H1 (cell line): ENCODE results near the gene ROGDI. TPM values are rescaled to one million over a fixed set of nuclear protein-coding genes. Genes with fewer than 3 reads are reported as not detected.

Source experiments
- CTCF ChIA-PET: fragments of 300-600 bp; sonication (Branson Sonifier 250); formaldehyde crosslinking; loops from one replicate; lab custom pipeline; 2021; ENCODE audit not compliant: partially characterized antibody; lab: Charles Lee
- POLR2A ChIA-PET: fragments of 300-600 bp; sonication (Branson Sonifier 250); formaldehyde crosslinking; loops from one replicate; lab custom pipeline; 2021; ENCODE audit warnings: inconsistent platforms; ENCODE audit not compliant: partially characterized antibody; lab: Charles Lee
- DNase-seq, 2 experiments: peaks; one replicate each; pipeline versions ENCODE4 v3.0.0 to v3.0.0-alpha.2; 2010 to 2022; ENCODE audit warnings: low spot score in 2 of 2, low read depth in 1 of 2, mixed read lengths in 1 of 2
- FAIRE-seq: peaks from 2 replicates; lab custom pipeline; 2011; peaks lifted over from hg19 to GRCh38; lab: Jason Lieb, UNC
- H2AFZ ChIP-seq: 2 replicates; pipeline ENCODE4 v1.8.1; 2012; ENCODE audit warnings: low read length, inconsistent platforms
- H2AK5ac ChIP-seq: 2 replicates; pipeline ENCODE4 v1.6.1; 2013; ENCODE audit warnings: low read depth, low read length
- H2BK120ac ChIP-seq: replicated peaks from 2 replicates; pipeline ENCODE3; 2013; ENCODE audit warnings: low read depth, low read length, inconsistent platforms
- H2BK12ac ChIP-seq: 2 replicates; pipeline ENCODE4 v1.6.1; 2013; ENCODE audit warnings: low read depth, low read length
- H2BK15ac ChIP-seq: 2 replicates; pipeline ENCODE4 v1.6.1; 2013; ENCODE audit warnings: low read length
- H2BK20ac ChIP-seq: 2 replicates; pipeline ENCODE4 v1.6.1; 2013; ENCODE audit warnings: low read length
- H2BK5ac ChIP-seq: 2 replicates; pipeline ENCODE4 v1.6.1; 2013; ENCODE audit warnings: low read depth, low read length
- H3K14ac ChIP-seq: 2 replicates; pipeline ENCODE4 v1.6.1; 2013; ENCODE audit warnings: inconsistent platforms; ENCODE audit not compliant: insufficient read length
- H3K18ac ChIP-seq: 2 replicates; pipeline ENCODE4 v1.6.1; 2013; ENCODE audit warnings: low read length; ENCODE audit errors: extremely low read depth
- H3K23ac ChIP-seq: 2 replicates; pipeline ENCODE4 v1.6.1; 2013; ENCODE audit warnings: inconsistent platforms; ENCODE audit not compliant: insufficient read length
- H3K23me2 ChIP-seq: 2 replicates; pipeline ENCODE4 v1.6.1; 2013; ENCODE audit warnings: low read depth, low read length
- H3K27ac ChIP-seq: 2 replicates; pipeline ENCODE4 v1.6.1; 2011; ENCODE audit warnings: low read depth, low read length, inconsistent platforms
- H3K27me3 ChIP-seq, 4 experiments: replicated peaks in 1 of 4; 1 replicate in 1 of 4; 2 replicates in 3 of 4; pipeline versions ENCODE4 v1.6.1 to v1.8.1; 2011 to 2013; ENCODE audit warnings: low read length in 3 of 4, mild to moderate bottlenecking in 3 of 4, inconsistent platforms in 2 of 4, mixed read lengths in 2 of 4, moderate library complexity in 1 of 4; ENCODE audit not compliant: control insufficient read depth in 3 of 4, insufficient read depth in 3 of 4; ENCODE audit errors: extremely low read depth in 1 of 4
- H3K36me3 ChIP-seq, 4 experiments: 2 replicates each; pipeline versions ENCODE4 v1.6.1 to v1.8.1; 2011 to 2013; ENCODE audit warnings: mild to moderate bottlenecking in 4 of 4, low read length in 3 of 4, moderate library complexity in 2 of 4, control low read depth in 1 of 4, inconsistent platforms in 1 of 4; ENCODE audit not compliant: insufficient read depth in 4 of 4, control insufficient read depth in 2 of 4
- H3K4ac ChIP-seq: replicated peaks from 2 replicates; pipeline ENCODE3; 2013; ENCODE audit warnings: low read length, low read depth, mixed read lengths, inconsistent platforms; ENCODE audit not compliant: insufficient read length
- H3K4me1 ChIP-seq, 4 experiments: replicated peaks in 1 of 4; 1 replicate in 1 of 4; 2 replicates in 3 of 4; pipeline versions ENCODE4 v1.6.1 to v1.8.1; 2011 to 2013; ENCODE audit warnings: low read length in 3 of 4, inconsistent platforms in 2 of 4, mixed read lengths in 1 of 4; ENCODE audit not compliant: insufficient read depth in 4 of 4, control insufficient read depth in 3 of 4
- H3K4me2 ChIP-seq, 2 experiments: 2 replicates each; pipeline versions ENCODE4 v1.6.1 to v1.8.1; 2011 to 2013; ENCODE audit warnings: low read depth in 2 of 2, low read length in 2 of 2, control low read depth in 1 of 2, inconsistent platforms in 1 of 2, mild to moderate bottlenecking in 1 of 2; ENCODE audit not compliant: insufficient read depth in 1 of 2
- H3K4me3 ChIP-seq, 4 experiments: fragments of 200-600, 300-600 bp in 1 of 4; sonication (generic), shearing (Covaris generic), sonication (Bioruptor Twin) in 1 of 4; 2 replicates each; pipeline versions ENCODE4 v1.5.1 to v1.8.1; 2011 to 2016; ENCODE audit warnings: low read length in 4 of 4, low read depth in 3 of 4, control low read depth in 2 of 4, inconsistent platforms in 2 of 4, mild to moderate bottlenecking in 2 of 4, mixed read lengths in 1 of 4, moderate library complexity in 1 of 4; ENCODE audit not compliant: insufficient read depth in 2 of 4; ENCODE audit errors: extremely low read depth in 1 of 4
- H3K56ac ChIP-seq: replicated peaks from 2 replicates; pipeline ENCODE3; 2013; ENCODE audit warnings: low read depth, mild to moderate bottlenecking, mixed read lengths, low read length, inconsistent platforms; ENCODE audit not compliant: insufficient read length
- H3K79me1 ChIP-seq: 2 replicates; pipeline ENCODE4 v1.6.1; 2013; ENCODE audit warnings: low read depth, low read length, control low read depth
- H3K79me2 ChIP-seq, 2 experiments: 2 replicates each; pipeline versions ENCODE4 v1.6.1 to v1.8.1; 2012 to 2013; ENCODE audit warnings: low read length in 2 of 2, mild to moderate bottlenecking in 2 of 2, inconsistent platforms in 1 of 2; ENCODE audit not compliant: insufficient read depth in 2 of 2, control insufficient read depth in 1 of 2
- H3K9ac ChIP-seq, 4 experiments: replicated peaks in 1 of 4; 1 replicate in 1 of 4; 2 replicates in 3 of 4; pipeline versions ENCODE4 v1.6.1 to v1.8.1; 2011 to 2013; ENCODE audit warnings: low read depth in 3 of 4, low read length in 3 of 4, control low read depth in 2 of 4, mild to moderate bottlenecking in 2 of 4, moderate library complexity in 2 of 4, inconsistent platforms in 1 of 4; ENCODE audit errors: extremely low read depth in 1 of 4
- H3K9me3 ChIP-seq, 2 experiments: 2 replicates each; pipeline versions ENCODE4 v1.6.1 to v1.8.1; 2012 to 2013; ENCODE audit warnings: mild to moderate bottlenecking in 2 of 2, moderate library complexity in 2 of 2, control low read depth in 1 of 2, inconsistent platforms in 1 of 2, low read depth in 1 of 2, low read length in 1 of 2, mixed read lengths in 1 of 2; ENCODE audit not compliant: insufficient read depth in 2 of 2
- H4K20me1 ChIP-seq, 2 experiments: replicated peaks in 1 of 2; 2 replicates each; pipeline versions ENCODE3 to v1.8.1; 2011 to 2013; ENCODE audit warnings: inconsistent platforms in 2 of 2, low read length in 2 of 2, mild to moderate bottlenecking in 1 of 2; ENCODE audit not compliant: insufficient read depth in 2 of 2, control insufficient read depth in 1 of 2
- H4K5ac ChIP-seq: 2 replicates; pipeline ENCODE4 v1.6.1; 2013; ENCODE audit warnings: low read length, low read depth, mixed read lengths, inconsistent platforms; ENCODE audit not compliant: insufficient read length
- H4K8ac ChIP-seq: 2 replicates; pipeline ENCODE4 v1.8.0; 2013; ENCODE audit warnings: mild to moderate bottlenecking, moderate library complexity, low read length, inconsistent platforms; ENCODE audit not compliant: insufficient read depth; ENCODE audit errors: extremely low read depth
- H4K91ac ChIP-seq: replicated peaks from 2 replicates; pipeline ENCODE3; 2013; ENCODE audit warnings: low read length, mixed read lengths, inconsistent platforms; ENCODE audit not compliant: insufficient read length
- BCL11A ChIP-seq, 2 experiments: IDR thresholded peaks; one replicate each; pipeline ENCODE4 v1.6.1; 2011; ENCODE audit warnings: low read depth in 2 of 2, low read length in 2 of 2, mild to moderate bottlenecking in 2 of 2
- CHD2 ChIP-seq: IDR thresholded peaks from 2 replicates; pipeline ENCODE4 v1.6.1; 2012; ENCODE audit warnings: low read length, improper control_type of control experiment
- MAX ChIP-seq: IDR thresholded peaks from 2 replicates; pipeline ENCODE4 v1.6.1; 2012; ENCODE audit warnings: inconsistent platforms
- POLR2AphosphoS5 ChIP-seq: IDR thresholded peaks from 2 replicates; pipeline ENCODE4 v1.6.1; 2011; ENCODE audit warnings: low read depth, low read length
- RNF2 ChIP-seq: fragments of 200-900, 300-1000 bp; sonication (generic); IDR thresholded peaks from 2 replicates; pipeline ENCODE4 v1.7.1; 2016; ENCODE audit warnings: borderline replicate concordance, low read depth, mild to moderate bottlenecking, antibody characterized with exemption, low read length; ENCODE audit not compliant: poor library complexity, severe bottlenecking; ENCODE audit errors: missing control alignments
- RXRA ChIP-seq: IDR thresholded peaks from 2 replicates; pipeline ENCODE4 v1.6.1; 2011; ENCODE audit warnings: low read depth, mild to moderate bottlenecking, low read length, moderate library complexity; ENCODE audit not compliant: insufficient read depth
- SAP30 ChIP-seq: fragments of 300-600 bp; sonication (generic); IDR thresholded peaks from 2 replicates; pipeline ENCODE4 v1.7.1; 2012; ENCODE audit warnings: low read length, moderate library complexity, mild to moderate bottlenecking, inconsistent platforms; ENCODE audit not compliant: insufficient read depth, insufficient replicate concordance
- SIX5 ChIP-seq: IDR thresholded peaks from 2 replicates; pipeline ENCODE4 v1.6.1; 2011; ENCODE audit warnings: mild to moderate bottlenecking, low read depth, low read length
- ZNF274 ChIP-seq: IDR thresholded peaks from 2 replicates; pipeline ENCODE4 v1.7.0; 2012; ENCODE audit warnings: low read length, borderline replicate concordance; ENCODE audit errors: extremely low read depth
- WGBS, 2 experiments: shearing (Covaris generic) in 1 of 2; methylation state at CpG; one replicate each; pipeline versions ENCODE4 v1.1.6 to v1.1.7; 2013 to 2015; ENCODE audit warnings: low lambda C conversion rate in 2 of 2, mixed read lengths in 2 of 2, inconsistent platforms in 1 of 2, low coverage in 1 of 2, missing lambda C conversion rate in 1 of 2; ENCODE audit not compliant: insufficient replicate concordance in 2 of 2, insufficient coverage in 1 of 2, insufficient read length in 1 of 2; ENCODE audit errors: extremely low coverage in 1 of 2, missing lambda C conversion rate in 1 of 2; 5-methylcytosine and 5-hydroxymethylcytosine counted together
- polyA plus RNA-seq, 7 experiments: library from polyadenylated mRNA; depleted of rRNA in 3 of 7; stranded (reverse) in 5 of 7; unstranded in 2 of 7; fragments of >200 nt in 5 of 7; fragments of 200-250 nt in 2 of 7; gene quantifications; 1 replicate in 5 of 7; 2 replicates in 1 of 7; 4 replicates in 1 of 7; pipeline versions ENCODE4 v1.2.1 to v1.2.3, GENCODE V29; 2011 to 2013; ENCODE audit warnings: missing spikeins in 2 of 7, mixed read lengths in 2 of 7
- total RNA-seq: library from RNA; stranded (reverse); fragmentation: NEBNext Ultra II Directional; extraction: Animal tissue kit (Norgen Biotek cat#: 25700); gene quantifications from 2 replicates; pipeline ENCODE4 v1.2.1, GENCODE V29; 2021

ROGDI gene
- total and polyA plus RNA-seq, 2 of the 8 experiments (the other 6 are each of a cell fraction or from before 2014, with no cell fraction given) = 27.4 to 68.4 TPM

- Histone ChIP-seq H3K9ac (no peak overlapping the region), H3K79me2 (no peaks in the 10 kb centered on the region), H3K36me3 (peaks cover 8 to 45% (median 32%) of the 10 kb centered on the region in 4 experiments; a peak in 6 of 8 replicates), H2BK12ac (no peak overlapping the region), H2BK5ac (no peak overlapping the region), H4K8ac (no peak overlapping the region), H4K5ac (no peak overlapping the region), H4K91ac (no peak overlapping the region), H3K27ac (no peak overlapping the region), H3K4me2 (no peak overlapping the region), H3K4me3 (no peak overlapping the region), H3K4me1 (no peaks in the 10 kb centered on the region), H2BK15ac (no peak overlapping the region), H4K20me1 (peaks cover 2 to 3% of the 10 kb centered on the region in 2 experiments), H3K4ac (no peak overlapping the region), H3K56ac (no peak overlapping the region), H2BK20ac (no peak overlapping the region), H3K23ac (no peak overlapping the region), H2AK5ac (no peak overlapping the region), H3K18ac (no peak overlapping the region), H2BK120ac (no peak overlapping the region), H3K14ac (no peak overlapping the region), H3K9me3 (peaks cover 0 to 5% of the 10 kb centered on the region in 2 experiments; a peak in 1 of 4 replicates), H3K79me1 (no peaks in the 10 kb centered on the region; the same call in none of the 2 replicates), H3K27me3 (no peaks in the 10 kb centered on the region), H2AFZ (no peak overlapping the region), H3K23me2 (no peaks in the 10 kb centered on the region)
- FAIRE-seq (no peak), DNase-seq (no peak)
- POLR2A ChIA-PET = interaction anchor here (1.4 kb wide), 1 partner anchor 12 kb away, joined by 3 read pairs; no protein-coding TSS in a partner anchor
- CTCF ChIA-PET = no interaction called here
- 96% methylated on average over 4 of the region's 4 CpGs; no CpG with 5 or more reads in 1 of the 2 experiments for WGBS, 2 experiments
- TF ChIP-seq SAP30 (no peak), ZNF274 (no peak), POLR2AphosphoS5 (no peak), RXRA (no peak), MAX (no peak), BCL11A (IDR thresholded peaks at IDR 0.05; ENCODE audit: low read depth in 2 of 2, low read length in 2 of 2) (no peak), SIX5 (no peak), CHD2 (no peak), RNF2 (no peak)
Measured at GRCh38 chr16:4754865-4755264, 47.6 kb downstream of the ROGDI start.
